ENCODE results near the gene CD226.

CD226 gene

GRCh38 chr18:69804776-69805501 is 142.7 kb downstream of the CD226 start:
- H3K9me2 ChIP-seq (replicated peaks; ENCODE audit: control insufficient read depth, low read length), result no peaks in the 10 kb centered on the region
- no peaks in the 10 kb centered on the region for H3K9me3 ChIP-seq (ENCODE audit: control insufficient read depth, insufficient read depth, low read length)
- H3K4me3 ChIP-seq (ENCODE audit: low read length), result no peak overlapping the region
- H3K79me2 ChIP-seq (ENCODE audit: control insufficient read depth, low read length), result no peaks in the 10 kb centered on the region
- H3K27me3 ChIP-seq (ENCODE audit: control insufficient read depth, low read length), result no peaks in the 10 kb centered on the region
- no peaks in the 10 kb centered on the region for H4K20me1 ChIP-seq (ENCODE audit: control insufficient read depth, insufficient read depth, low read depth, low read length)
- TF ChIP-seq EZH2phosphoT487 (IDR thresholded peaks at IDR 0.05; ENCODE audit: borderline replicate concordance, low read length), result no peak
- no peaks in the 10 kb centered on the region for H3F3A ChIP-seq (ENCODE audit: control insufficient read depth, insufficient read depth)
- no peaks in the 10 kb centered on the region for H3K36me3 ChIP-seq (ENCODE audit: control insufficient read depth, low read length)
- no peak overlapping the region for H3K27ac ChIP-seq (ENCODE audit: low read depth, low read length)
- no peaks in the 10 kb centered on the region for H3K4me1 ChIP-seq (ENCODE audit: control insufficient read depth, low read length)
- no peak overlapping the region for H3K4me2 ChIP-seq (ENCODE audit: low read length)
